Suppressor macrophage treated with lipopolysaccharide for 1 hour (primary cell): ENCODE results near the gene PCNX1.
"Not testable (repeated sequence)": the region's sequence is repeated elsewhere in the genome, so short reads cannot be mapped to it uniquely, and the experiment has no call there.

Experiments
- DNase-seq, 3 donors: peaks; one replicate each; pipeline ENCODE4 v3.0.0-alpha.2; 2020 to 2022

The PCNX1 gene

GRCh38 chr14:70917633-70918032 lies 10.4 kb downstream of the PCNX1 start:
- no peak for DNase-seq

GRCh38 chr14:70919774-70920173 lies 12.5 kb downstream of the PCNX1 start:
- peak; percentile 50 to 81 (median 63) for DNase-seq

GRCh38 chr14:70920608-70921007 lies 13.3 kb downstream of the PCNX1 start:
- peak in 1 of 3 donors; percentile 30 for DNase-seq

- DNase-seq: peak; percentile 13 to 68 (median 47)
These were observed 14.4 kb downstream of the PCNX1 start for GRCh38 chr14:70921669-70922068.

GRCh38 chr14:70924521-70924920 lies 17.3 kb downstream of the PCNX1 start:
- no peak for DNase-seq

- DNase-seq: no peak
These were observed 19.1 kb downstream of the PCNX1 start for GRCh38 chr14:70926235-70926830.

- no peak for DNase-seq
These were observed 23.7 kb downstream of the PCNX1 start for GRCh38 chr14:70931008-70931407.

- DNase-seq: peak in 1 of 3 donors; percentile 8
These were observed 26.8 kb downstream of the PCNX1 start for GRCh38 chr14:70934084-70934483.

GRCh38 chr14:70934502-70935134 lies 27.4 kb downstream of the PCNX1 start:
- peak; percentile 70 to 95 (median 84) for DNase-seq

- no peak for DNase-seq
These were observed 27.9 kb downstream of the PCNX1 start for GRCh38 chr14:70935135-70935534.

GRCh38 chr14:70939693-70940092 lies 32.4 kb downstream of the PCNX1 start:
- DNase-seq: not testable (repeated sequence)

GRCh38 chr14:70941637-70942341 lies 34.5 kb downstream of the PCNX1 start:
- not testable (repeated sequence) for DNase-seq

- DNase-seq: no peak
These were observed 35.1 kb downstream of the PCNX1 start for GRCh38 chr14:70942342-70942706.

GRCh38 chr14:70942721-70943120 lies 35.5 kb downstream of the PCNX1 start:
- DNase-seq: not testable (repeated sequence)

- DNase-seq: no peak
These were observed 36.6 kb downstream of the PCNX1 start for GRCh38 chr14:70943838-70944237.

GRCh38 chr14:70947739-70948138 lies 40.5 kb downstream of the PCNX1 start:
- no peak for DNase-seq

- no peak for DNase-seq
These were observed 45.2 kb downstream of the PCNX1 start for GRCh38 chr14:70952485-70952884.

GRCh38 chr14:70954068-70954467 lies 46.8 kb downstream of the PCNX1 start:
- no peak for DNase-seq

- peak; percentile 49 to 61 (median 56) for DNase-seq
These were observed 48.6 kb downstream of the PCNX1 start for GRCh38 chr14:70955543-70956480.

GRCh38 chr14:70956511-70956910 lies 49.3 kb downstream of the PCNX1 start:
- DNase-seq: no peak

GRCh38 chr14:70957710-70958109 lies 50.5 kb downstream of the PCNX1 start:
- no peak for DNase-seq

- no peak for DNase-seq
These were observed 55.7 kb downstream of the PCNX1 start for GRCh38 chr14:70962935-70963334.

- no peak for DNase-seq
These were observed 57.2 kb downstream of the PCNX1 start for GRCh38 chr14:70964492-70964891.
